ENCODE results near the gene BTLA.

The BTLA gene

DNA sequence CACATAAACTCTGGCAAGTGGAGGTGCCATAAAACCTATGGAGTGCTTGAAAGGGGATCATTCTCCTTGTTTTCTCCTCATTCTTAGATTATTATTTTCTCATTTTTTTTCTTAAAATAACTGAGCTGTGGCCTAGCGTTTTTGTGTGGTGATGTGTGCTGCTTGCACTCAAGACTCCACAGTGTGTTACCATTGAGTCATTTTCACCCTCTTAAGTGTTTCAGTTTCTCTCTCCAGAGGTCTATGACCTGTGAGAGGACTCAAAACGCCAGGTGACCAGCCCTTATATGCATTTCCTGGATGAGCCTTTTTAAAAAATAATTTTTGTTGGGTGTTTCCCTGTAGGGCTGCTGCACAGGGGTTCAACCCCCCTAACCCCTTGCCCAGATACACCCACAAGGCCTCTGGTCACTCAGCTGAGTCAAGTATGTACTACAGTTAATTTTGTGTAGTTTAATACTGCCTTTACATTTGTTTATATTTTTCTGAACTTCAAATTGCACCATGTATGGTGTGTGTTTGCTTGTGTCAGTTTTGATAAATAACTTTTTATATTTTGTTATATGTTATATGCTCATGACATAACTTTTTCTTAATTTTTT, 15.4 kb upstream of the BTLA start:
- TF ChIP-seq, protein P1, sequence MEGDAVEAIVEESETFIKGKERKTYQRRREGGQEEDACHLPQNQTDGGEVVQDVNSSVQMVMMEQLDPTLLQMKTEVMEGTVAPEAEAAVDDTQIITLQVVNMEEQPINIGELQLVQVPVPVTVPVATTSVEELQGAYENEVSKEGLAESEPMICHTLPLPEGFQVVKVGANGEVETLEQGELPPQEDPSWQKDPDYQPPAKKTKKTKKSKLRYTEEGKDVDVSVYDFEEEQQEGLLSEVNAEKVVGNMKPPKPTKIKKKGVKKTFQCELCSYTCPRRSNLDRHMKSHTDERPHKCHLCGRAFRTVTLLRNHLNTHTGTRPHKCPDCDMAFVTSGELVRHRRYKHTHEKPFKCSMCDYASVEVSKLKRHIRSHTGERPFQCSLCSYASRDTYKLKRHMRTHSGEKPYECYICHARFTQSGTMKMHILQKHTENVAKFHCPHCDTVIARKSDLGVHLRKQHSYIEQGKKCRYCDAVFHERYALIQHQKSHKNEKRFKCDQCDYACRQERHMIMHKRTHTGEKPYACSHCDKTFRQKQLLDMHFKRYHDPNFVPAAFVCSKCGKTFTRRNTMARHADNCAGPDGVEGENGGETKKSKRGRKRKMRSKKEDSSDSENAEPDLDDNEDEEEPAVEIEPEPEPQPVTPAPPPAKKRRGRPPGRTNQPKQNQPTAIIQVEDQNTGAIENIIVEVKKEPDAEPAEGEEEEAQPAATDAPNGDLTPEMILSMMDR (IDR thresholded peaks at IDR 0.05; ENCODE audit: extremely low read depth, missing control alignments), result no peak
- DNase-seq (ENCODE audit: low spot score), result peak; percentile 63

DNA sequence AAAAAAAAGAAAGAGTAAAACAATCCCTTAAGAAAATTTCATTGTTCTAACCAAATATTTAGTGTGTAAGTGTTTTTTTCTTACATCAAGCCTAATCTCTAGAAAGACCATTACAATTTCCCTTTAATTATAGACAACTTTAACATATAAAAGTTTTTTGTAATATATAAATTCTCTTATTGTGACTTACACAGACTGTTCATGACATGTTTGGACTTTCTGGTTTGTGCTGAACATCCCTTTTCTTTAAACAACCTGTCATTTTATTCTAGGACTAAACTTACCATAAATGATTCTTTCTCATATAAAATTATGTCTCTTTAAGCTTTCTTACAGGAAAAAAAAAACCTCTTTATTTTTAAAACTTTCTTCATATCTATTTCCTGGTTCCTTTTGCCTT, 13.0 kb upstream of the BTLA start:
- TF ChIP-seq, protein P1 (IDR thresholded peaks at IDR 0.05; ENCODE audit: extremely low read depth, missing control alignments), result no peak
- no peak for DNase-seq (ENCODE audit: low spot score)

DNA sequence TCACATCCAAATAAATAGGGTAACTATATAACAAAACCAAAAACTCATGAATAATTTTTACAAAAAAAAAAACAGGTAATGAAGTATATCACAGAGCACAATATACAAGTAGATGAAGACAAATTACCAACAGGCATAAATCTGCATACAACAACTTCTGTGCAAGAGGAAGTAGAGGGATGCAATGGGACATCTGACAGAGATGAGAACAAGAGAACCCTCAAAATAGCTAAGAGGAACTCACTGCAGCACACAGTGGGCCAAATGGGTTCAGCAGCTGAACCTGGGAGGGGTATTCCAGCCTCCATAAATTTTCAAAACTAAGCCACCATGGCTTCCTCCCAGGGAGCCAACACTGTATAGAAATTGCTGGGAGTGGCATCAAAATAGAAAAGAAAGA, 9.6 kb upstream of the BTLA start:
- TF ChIP-seq, protein P1 (IDR thresholded peaks at IDR 0.05; ENCODE audit: extremely low read depth, missing control alignments), result no peak
- no peak for DNase-seq (ENCODE audit: low spot score)

DNA sequence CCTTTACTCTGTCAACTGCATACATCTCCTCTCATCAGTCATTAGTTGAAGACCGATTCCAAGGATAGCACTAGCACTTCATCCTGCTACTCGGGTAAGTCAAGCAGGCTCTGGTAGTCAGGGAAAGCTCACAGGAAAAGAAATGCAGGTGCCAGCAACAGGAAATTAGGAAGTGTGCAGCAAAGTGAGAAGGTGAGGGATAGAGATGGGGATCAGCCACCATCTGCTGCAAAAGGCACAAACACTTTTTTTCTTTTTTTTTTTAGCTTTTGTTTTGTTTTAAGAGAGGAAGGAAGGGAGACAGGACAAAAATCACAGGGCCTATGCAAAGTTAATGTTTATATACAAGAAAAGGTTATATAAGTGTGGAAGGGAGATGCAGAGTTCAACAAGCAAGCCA, 9.0 kb upstream of the BTLA start:
- DNase-seq (ENCODE audit: low spot score), result no peak

DNA sequence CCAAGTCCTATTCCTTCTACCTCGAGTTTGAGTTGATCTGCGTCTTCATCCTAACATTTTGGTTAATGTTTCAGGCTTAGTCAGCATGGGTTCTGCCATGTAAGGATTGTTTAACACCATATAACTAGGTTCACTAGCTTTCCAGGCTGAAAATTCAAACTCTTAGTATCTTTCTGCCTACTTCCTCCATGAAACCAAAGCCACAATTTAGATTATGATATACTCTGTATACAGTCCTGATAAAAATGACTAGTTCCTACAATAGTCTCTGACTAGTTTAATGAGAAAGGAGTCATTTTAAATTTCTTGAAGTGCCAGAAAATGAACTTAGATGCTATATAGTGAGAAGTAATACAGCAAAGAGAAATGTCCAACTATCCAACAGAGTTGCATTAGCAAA, 6.6 kb upstream of the BTLA start:
- no peak for DNase-seq (ENCODE audit: low spot score)
- TF ChIP-seq, protein P1 (IDR thresholded peaks at IDR 0.05; ENCODE audit: extremely low read depth, missing control alignments), result no peak

More for the DNA sequence above, 9.0 kb upstream of the BTLA start:
- TF ChIP-seq, protein P1 (IDR thresholded peaks at IDR 0.05; ENCODE audit: extremely low read depth, missing control alignments), result no peak

DNA sequence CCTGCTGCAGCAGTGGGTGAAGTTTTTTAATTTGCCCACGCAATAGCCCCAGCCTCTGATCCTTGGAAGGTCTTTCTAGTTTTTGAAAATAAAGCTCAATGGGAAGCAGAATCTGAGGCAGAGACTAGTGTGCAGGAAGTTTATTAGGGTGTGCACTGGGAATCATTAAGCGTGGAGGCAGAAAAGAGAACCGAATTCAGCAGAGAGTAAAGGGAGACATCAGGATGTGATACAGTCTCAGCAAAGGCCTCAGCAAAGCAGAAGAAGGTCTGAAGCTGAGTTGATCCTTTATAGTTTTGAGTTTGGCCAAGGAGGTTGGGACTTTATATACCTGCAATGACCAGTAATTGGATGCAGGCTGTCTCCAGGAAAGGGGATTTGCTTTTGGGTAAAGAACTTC, 4.9 kb upstream of the BTLA start:
- TF ChIP-seq, protein P1 (IDR thresholded peaks at IDR 0.05; ENCODE audit: extremely low read depth, missing control alignments), result no peak
- no peak for DNase-seq (ENCODE audit: low spot score)

DNA sequence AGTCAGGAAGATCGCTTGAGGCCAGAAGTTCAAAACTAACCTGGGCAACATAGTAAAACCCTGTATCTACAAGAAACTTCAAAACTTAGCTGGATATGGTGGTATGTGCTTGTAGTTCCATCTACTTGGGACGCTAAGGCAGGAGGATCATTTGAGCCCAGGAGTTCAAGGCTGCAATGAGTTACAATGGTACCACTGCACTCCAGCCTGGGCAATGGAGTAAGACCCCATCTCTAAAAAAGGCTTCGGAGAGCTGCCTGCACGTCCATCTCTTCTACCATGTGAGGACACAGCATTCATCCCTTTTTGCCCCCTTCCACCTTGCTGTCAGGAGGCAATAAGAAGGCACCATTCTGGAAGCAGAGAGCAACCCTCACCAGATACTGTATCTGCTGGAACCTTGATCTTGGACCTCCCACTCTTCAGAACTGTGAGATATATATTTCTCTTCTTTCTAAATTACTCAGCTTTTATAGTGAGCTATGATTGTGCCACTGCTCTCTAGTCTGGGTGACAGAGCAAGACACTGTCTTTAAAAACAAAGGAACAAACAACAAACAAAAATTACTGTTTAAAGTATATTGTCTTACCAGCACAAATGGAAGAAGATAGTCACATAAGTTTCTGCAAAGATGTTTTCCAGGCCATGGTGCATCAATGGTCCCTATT, 4.2 kb upstream of the BTLA start:
- DNase-seq (ENCODE audit: low spot score), result no peak
- TF ChIP-seq, protein P1 (IDR thresholded peaks at IDR 0.05; ENCODE audit: extremely low read depth, missing control alignments), result no peak
